Hypothalamus (tissue), 51 donors: ENCODE results near the gene LIMS1.
"Not testable (repeated sequence)": the region's sequence is repeated elsewhere in the genome, so short reads cannot be mapped to it uniquely, and the experiment has no call there.

Experiments used
- DNase-seq, 51 donors: peaks; one replicate each; lab custom pipeline; 2025; lab: John Stamatoyannopoulos, UW

Gene LIMS1

GRCh38 chr2:108548208-108549003, 14.1 kb downstream of the LIMS1 start:
- no peak for DNase-seq

- no peak for DNase-seq
Measured at GRCh38 chr2:108552566-108552965, 18.3 kb downstream of the LIMS1 start.

DNA sequence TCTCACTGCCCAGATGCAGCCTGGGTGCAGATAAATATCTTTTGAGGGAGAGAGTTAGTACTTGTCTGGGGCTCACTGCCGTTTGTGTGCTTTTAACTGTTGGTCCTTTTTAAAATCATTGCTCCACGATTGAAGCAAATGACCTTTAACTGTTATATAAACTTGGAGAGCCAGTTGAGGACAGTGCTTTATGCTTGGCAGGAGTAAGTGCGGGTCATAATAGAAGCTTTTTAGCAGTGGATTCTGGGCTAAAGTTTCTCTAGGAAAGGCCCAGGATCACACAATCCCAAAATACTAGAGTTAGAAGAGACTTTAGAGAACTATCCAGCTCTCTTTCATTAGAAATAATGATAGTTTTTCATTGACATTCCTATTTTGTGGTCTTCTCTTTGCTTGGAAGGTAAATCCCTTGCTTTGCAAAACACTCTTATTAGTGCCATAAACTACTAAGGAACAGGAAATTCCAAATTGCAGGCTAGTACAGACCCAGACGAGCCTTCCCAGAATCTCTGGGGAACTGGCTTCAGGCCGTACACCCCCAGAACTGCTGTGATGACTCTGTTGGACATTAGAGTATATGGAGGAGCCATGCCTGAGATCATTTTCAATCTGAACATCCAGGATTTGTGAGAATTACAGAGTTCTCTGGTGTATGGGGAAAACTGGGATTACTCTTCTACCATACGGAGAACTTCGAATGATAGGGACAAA, 19.1 kb downstream of the LIMS1 start:
- DNase-seq = no peak

DNA sequence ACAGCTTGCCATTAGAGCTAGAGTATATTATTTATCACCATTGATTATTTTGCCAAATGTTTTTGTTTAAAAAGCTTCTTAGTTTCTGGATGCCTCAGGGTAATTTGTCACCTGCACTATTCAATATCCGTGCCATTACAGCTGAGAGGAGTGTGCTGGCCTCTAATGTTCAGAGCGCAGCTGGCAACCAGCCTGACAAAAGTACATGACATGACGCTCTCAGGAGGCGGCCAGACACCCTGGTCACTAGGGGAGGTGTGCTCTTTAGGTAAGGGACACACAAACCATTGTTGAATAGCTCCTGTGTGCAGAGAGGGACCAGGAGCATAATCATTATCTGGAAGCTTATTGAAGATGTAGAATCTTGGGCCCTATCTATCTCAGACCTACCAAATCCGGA, 20.3 kb downstream of the LIMS1 start:
- no peak for DNase-seq

DNA sequence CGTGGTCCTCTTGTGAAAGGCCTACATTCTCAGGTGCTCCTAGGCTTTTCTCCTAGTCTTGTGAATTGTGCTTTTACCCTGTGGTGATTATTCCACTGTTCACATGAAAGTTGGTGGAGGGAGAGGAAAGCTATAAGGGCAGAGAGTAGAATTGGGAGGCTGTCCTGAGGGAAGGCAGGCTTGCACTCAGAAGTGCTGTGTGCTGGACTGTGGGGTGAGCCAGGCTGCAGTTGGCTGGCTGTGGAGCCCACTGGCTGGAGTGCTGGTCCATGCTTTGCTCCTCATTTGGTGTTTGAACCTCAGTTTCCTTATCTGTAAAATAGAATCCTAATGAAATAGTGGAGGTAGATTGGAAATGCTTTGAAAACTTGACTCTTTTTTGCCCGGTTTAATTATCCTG, 21.3 kb downstream of the LIMS1 start:
- DNase-seq = no peak

- not testable (repeated sequence) for DNase-seq
Measured at GRCh38 chr2:108556581-108556980, 22.3 kb downstream of the LIMS1 start.

- peak in 7 of 51 donors; percentile 4 to 34 (median 19) for DNase-seq
Measured at GRCh38 chr2:108560241-108560811, 26.1 kb downstream of the LIMS1 start.

DNA sequence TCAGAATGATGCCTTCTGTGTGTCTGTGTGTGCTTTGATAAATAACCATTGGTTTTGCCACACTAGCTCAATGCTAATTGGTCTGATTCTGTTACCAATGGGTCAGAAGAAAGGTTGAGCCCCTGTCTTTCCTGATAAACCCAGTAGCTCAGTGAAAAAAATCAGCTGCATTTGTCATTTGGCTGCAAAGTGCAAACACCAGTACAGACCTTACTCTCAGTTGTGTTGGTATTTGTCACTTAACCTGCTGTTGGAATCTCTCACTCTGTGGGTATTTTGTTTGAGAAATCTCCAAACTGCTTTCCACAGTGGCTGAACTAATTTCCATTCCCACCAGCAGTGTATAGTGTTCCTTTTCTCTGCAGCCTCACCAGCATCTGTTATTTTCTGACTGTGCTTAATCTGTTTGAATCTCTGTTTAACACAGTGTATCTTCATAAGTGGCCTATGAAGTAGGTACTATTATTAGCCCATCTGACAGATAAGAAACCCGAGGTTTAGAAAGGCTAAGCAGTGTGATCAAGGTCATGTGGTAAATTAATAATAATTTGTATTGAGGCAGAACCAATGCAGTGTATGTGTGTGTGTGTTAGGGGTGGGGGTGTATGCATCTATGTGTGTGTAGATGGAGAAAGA, 26.7 kb downstream of the LIMS1 start:
- no peak for DNase-seq

GRCh38 chr2:108562274-108562673, 28.0 kb downstream of the LIMS1 start:
- no peak for DNase-seq

DNA sequence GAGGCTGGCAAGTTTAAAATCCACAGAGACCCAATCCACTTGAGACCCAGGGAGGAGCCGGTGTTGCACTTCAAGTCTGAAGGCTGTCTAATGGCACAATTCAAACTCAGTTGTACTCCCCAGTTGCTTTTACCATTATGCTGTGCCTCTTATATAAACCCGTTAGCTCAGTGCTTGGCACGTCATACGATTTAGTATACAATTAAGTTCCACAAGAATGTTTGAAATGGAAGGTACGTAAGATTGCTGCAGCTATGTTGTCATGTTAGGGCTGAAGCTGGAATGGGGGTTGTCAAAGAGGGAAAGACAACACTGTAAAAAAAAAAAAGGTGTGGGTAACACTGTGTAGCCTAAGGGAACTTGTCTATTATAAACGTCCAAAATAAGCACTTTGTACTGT, 30.2 kb downstream of the LIMS1 start:
- DNase-seq = no peak

GRCh38 chr2:108565778-108566375, 31.6 kb downstream of the LIMS1 start:
- DNase-seq = no peak

GRCh38 chr2:108570416-108570815, 36.1 kb downstream of the LIMS1 start:
- no peak for DNase-seq

GRCh38 chr2:108571286-108571685, 37.0 kb downstream of the LIMS1 start:
- no peak for DNase-seq

GRCh38 chr2:108573061-108573460, 38.8 kb downstream of the LIMS1 start:
- no peak for DNase-seq

GRCh38 chr2:108574332-108574731, 40.1 kb downstream of the LIMS1 start:
- no peak for DNase-seq

DNA sequence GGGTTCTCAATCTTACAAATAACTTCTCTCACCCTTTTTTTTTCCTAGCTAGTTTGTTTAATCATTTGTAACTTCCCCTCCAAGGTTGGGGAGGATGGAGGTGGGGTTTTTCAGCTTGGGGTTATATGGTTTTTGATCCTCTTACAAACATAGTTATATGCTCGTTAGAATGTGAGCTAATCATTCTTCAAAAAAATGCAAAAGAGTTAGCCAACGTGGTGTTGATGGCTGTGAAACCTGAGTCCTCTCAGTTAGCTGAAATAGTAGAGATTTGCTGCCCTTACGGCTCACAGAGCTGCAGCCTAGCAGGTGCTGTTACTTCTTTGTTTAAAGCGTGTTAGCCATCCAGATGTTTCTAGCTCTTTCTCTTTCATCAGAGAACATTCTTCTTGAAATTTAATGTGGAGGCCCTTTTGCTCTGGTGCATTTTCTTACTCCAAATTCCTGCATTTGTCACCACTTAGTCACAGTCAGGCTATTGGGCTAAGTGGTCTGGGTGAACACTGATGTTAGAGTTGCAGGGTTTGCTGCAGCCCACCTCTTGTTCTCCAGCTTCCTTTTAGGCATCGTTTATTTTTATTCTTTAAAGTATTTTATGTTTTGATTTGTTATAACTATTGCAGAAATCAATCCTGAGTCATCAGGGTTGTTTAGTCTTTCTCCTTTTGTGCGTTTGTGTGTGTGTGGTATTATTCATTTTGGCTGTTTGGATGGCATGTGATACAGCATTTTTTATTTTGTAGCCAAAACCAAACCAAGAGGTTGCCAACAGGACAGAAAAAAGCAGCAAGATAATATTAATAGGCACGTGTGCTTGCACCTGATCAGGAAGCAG, 41.1 kb downstream of the LIMS1 start:
- DNase-seq = no peak

GRCh38 chr2:108577099-108577498, 42.8 kb downstream of the LIMS1 start:
- no peak for DNase-seq

DNA sequence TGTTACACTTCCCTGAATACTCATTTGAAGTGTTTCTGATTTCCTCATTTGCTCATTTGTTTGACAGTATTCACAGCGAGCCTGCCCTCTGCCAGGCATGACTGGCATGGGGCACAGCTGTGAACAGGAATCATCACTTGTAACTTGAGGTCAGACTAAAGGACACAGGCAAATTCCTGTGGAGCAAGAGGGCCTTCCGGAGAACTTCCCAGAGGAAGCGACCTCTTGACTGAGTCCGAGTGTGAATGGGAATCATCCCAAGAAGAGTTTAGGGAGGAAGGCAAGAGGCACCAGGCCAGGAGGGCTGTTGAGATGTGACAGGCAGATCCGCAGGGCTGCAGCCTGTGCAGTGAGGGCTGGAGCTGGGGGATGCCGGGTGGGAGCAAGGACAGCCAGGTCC, 45.4 kb downstream of the LIMS1 start:
- DNase-seq = no peak

- DNase-seq = no peak
Measured at GRCh38 chr2:108580050-108580449, 45.8 kb downstream of the LIMS1 start.

GRCh38 chr2:108583903-108584520, 49.7 kb downstream of the LIMS1 start:
- peak in 27 of 51 donors; percentile 7 to 74 (median 56) for DNase-seq
